MCF 10A (cell line): ENCODE results near the gene ENO2. TPM values are rescaled to one million over a fixed set of nuclear protein-coding genes. Genes with fewer than 3 reads are reported as not detected.
A peak's percentile ranks its signal among the peaks of the same experiment; 100 is the strongest.

ENCODE experiments used
- BruUV-seq: library from RNA; stranded (reverse); fragments of 400-500 nt; replicated peaks from 2 replicates; lab custom pipeline; 2021; lab: Mats Ljungman, UMichigan
- CTCF ChIA-PET: fragments of 300-600 bp; sonication (Branson Sonifier 250); formaldehyde crosslinking; extraction: SDS; loops from one replicate; lab custom pipeline; 2021; ENCODE audit warnings: antibody characterized with exemption, inconsistent platforms; lab: Yijun Ruan, JAX
- POLR2A ChIA-PET: fragments of 300-600, 350-650 bp; sonication (Branson Sonifier 250); formaldehyde crosslinking; extraction: SDS; loops from one replicate; lab custom pipeline; 2020; ENCODE audit warnings: antibody characterized with exemption, inconsistent platforms; lab: Yijun Ruan, JAX
- DNase-seq: peaks from one replicate; pipeline ENCODE4 v3.0.0-alpha.2; 2018; ENCODE audit not compliant: unreplicated experiment
- H3K27ac Mint-ChIP-seq: one replicate; pipeline ENCODE4 v1.8.0; 2022; ENCODE audit warnings: mild to moderate bottlenecking, low read depth, mixed read lengths; ENCODE audit not compliant: unreplicated experiment
- H3K27me3 Mint-ChIP-seq: one replicate; pipeline ENCODE4 v1.8.0; 2022; ENCODE audit warnings: mixed read lengths; ENCODE audit not compliant: insufficient read depth, unreplicated experiment
- H3K36me3 Mint-ChIP-seq: one replicate; pipeline ENCODE4 v1.8.0; 2022; ENCODE audit warnings: mild to moderate bottlenecking, moderate library complexity, mixed read lengths; ENCODE audit not compliant: insufficient read depth, unreplicated experiment
- H3K4me1 Mint-ChIP-seq: one replicate; pipeline ENCODE4 v1.8.0; 2022; ENCODE audit warnings: mixed read lengths; ENCODE audit not compliant: insufficient read depth, unreplicated experiment
- H3K4me3 Mint-ChIP-seq: one replicate; pipeline ENCODE4 v1.8.0; 2022; ENCODE audit warnings: mild to moderate bottlenecking, moderate library complexity, mixed read lengths; ENCODE audit not compliant: unreplicated experiment
- H3K9me3 Mint-ChIP-seq: one replicate; pipeline ENCODE4 v1.8.0; 2022; ENCODE audit warnings: mixed read lengths; ENCODE audit not compliant: unreplicated experiment
- intact Hi-C: fragments of 100-400 bp; cut with micrococcal nuclease; formaldehyde crosslinking; loops from 2 replicates; pipeline ENCODE4 v1.14.1; 2022
- total RNA-seq: library from RNA; stranded (reverse); gene quantifications from 2 replicates; pipeline ENCODE4 v1.2.3, GENCODE V29; 2022
- TF ChIP-seq, protein P1 (sequence below): fragments of 200-600 bp; IDR thresholded peaks from one replicate; pipeline ENCODE4 v1.8.0; 2022; ENCODE audit warnings: antibody characterized with exemption, mild to moderate bottlenecking; ENCODE audit not compliant: unreplicated experiment

Gene ENO2
- total RNA-seq, 1 experiment from 2014 or later = 0.30 TPM

- no TSS peak for BruUV-seq
- peaks cover 39% of the 10 kb centered on the region for H3K4me1 Mint-ChIP-seq
Observed at GRCh38 chr12:6935371-6936193, 21.2 kb downstream of the ENO2 start.

GRCh38 chr12:6936194-6936635 lies 21.8 kb downstream of the ENO2 start:
- H3K9me3 Mint-ChIP-seq = no peaks in the 10 kb centered on the region
- no TSS peak for BruUV-seq
- H3K27me3 Mint-ChIP-seq = no peaks in the 10 kb centered on the region
- peak overlapping the region; percentile 5 for H3K27ac Mint-ChIP-seq
- peak overlapping the region; percentile 63 for H3K4me3 Mint-ChIP-seq
- ChIA-PET POLR2A (interaction anchor here (0.7 to 1.0 kb wide), 4 partner anchors 9 to 28 kb away, joined by 3 to 6 read pairs (median 6); no protein-coding TSS in a partner anchor), CTCF (interaction anchor here (0.6 to 9.7 kb wide), 3 partner anchors 13 to 300 kb away, joined by 3 to 114 read pairs (median 3); partner anchors contain the start of gene LPAR5)
- DNase-seq = no peak
- intact Hi-C loops = no loop called here
- peaks cover 39% of the 10 kb centered on the region for H3K4me1 Mint-ChIP-seq
- TF ChIP-seq, protein P1, sequence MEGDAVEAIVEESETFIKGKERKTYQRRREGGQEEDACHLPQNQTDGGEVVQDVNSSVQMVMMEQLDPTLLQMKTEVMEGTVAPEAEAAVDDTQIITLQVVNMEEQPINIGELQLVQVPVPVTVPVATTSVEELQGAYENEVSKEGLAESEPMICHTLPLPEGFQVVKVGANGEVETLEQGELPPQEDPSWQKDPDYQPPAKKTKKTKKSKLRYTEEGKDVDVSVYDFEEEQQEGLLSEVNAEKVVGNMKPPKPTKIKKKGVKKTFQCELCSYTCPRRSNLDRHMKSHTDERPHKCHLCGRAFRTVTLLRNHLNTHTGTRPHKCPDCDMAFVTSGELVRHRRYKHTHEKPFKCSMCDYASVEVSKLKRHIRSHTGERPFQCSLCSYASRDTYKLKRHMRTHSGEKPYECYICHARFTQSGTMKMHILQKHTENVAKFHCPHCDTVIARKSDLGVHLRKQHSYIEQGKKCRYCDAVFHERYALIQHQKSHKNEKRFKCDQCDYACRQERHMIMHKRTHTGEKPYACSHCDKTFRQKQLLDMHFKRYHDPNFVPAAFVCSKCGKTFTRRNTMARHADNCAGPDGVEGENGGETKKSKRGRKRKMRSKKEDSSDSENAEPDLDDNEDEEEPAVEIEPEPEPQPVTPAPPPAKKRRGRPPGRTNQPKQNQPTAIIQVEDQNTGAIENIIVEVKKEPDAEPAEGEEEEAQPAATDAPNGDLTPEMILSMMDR = no peak
- peaks cover 89% of the 10 kb centered on the region for H3K36me3 Mint-ChIP-seq

More at GRCh38 chr12:6935371-6936193, 21.2 kb downstream of the ENO2 start:
- H3K36me3 Mint-ChIP-seq = peaks cover 88% of the 10 kb centered on the region
- intact Hi-C loops = no loop called here
- CTCF ChIA-PET = interaction anchor here (0.6 to 9.7 kb wide), 2 partner anchors 12 to 68 kb away, joined by 3 to 114 read pairs; partner anchors contain the start of gene TPI1
- no peak for DNase-seq
- H3K9me3 Mint-ChIP-seq = no peaks in the 10 kb centered on the region
- H3K4me3 Mint-ChIP-seq = no peak overlapping the region
- H3K27ac Mint-ChIP-seq = peak overlapping the region; percentile 57
- H3K27me3 Mint-ChIP-seq = no peaks in the 10 kb centered on the region
- POLR2A ChIA-PET = interaction anchor here (0.6 to 1.7 kb wide), 4 partner anchors 9 to 29 kb away, joined by 3 to 6 read pairs (median 5); no protein-coding TSS in a partner anchor
- TF ChIP-seq, protein P1 = no peak

- DNase-seq = no peak
- TSS peak; percentile 27 for BruUV-seq
- peaks cover 39% of the 10 kb centered on the region for H3K4me1 Mint-ChIP-seq
- ChIA-PET POLR2A (interaction anchor here (0.7 to 1.6 kb wide), 13 partner anchors 8 to 154 kb away, joined by 3 to 55 read pairs (median 5); partner anchors contain the start of genes ATN1 and SPSB2), CTCF (interaction anchor here (0.6 to 9.7 kb wide), 7 partner anchors 8 to 301 kb away, joined by 3 to 114 read pairs (median 3); partner anchors contain the start of gene LPAR5)
- no peaks in the 10 kb centered on the region for H3K9me3 Mint-ChIP-seq
- H3K27ac Mint-ChIP-seq = peak overlapping the region; percentile 5
- peaks cover 91% of the 10 kb centered on the region for H3K36me3 Mint-ChIP-seq
- peak overlapping the region; percentile 71 for H3K4me3 Mint-ChIP-seq
- intact Hi-C loops = no loop called here
- no peaks in the 10 kb centered on the region for H3K27me3 Mint-ChIP-seq
- TF ChIP-seq, protein P1 = no peak
Observed at GRCh38 chr12:6936636-6937480, 22.5 kb downstream of the ENO2 start.
